Liver (tissue), 9 donors: Measurements from ENCODE around the gene ZNF584. TPM values are rescaled to one million over a fixed set of nuclear protein-coding genes. Genes with fewer than 3 reads are reported as not detected.
A peak's percentile ranks its signal among the peaks of the same experiment; 100 is the strongest.

Source experiments
- DNase-seq: peaks from one replicate; pipeline ENCODE4 v3.0.0-alpha.2; 2017; ENCODE audit warnings: low spot score
- H3K27ac ChIP-seq, 2 donors: one replicate each; pipeline ENCODE4 v1.7.0; 2013; ENCODE audit warnings: inconsistent platforms in 2 of 2, low read length in 2 of 2, control low read depth in 1 of 2, low read depth in 1 of 2, mild to moderate bottlenecking in 1 of 2
- H3K27me3 ChIP-seq, 4 donors: one replicate each; pipeline versions ENCODE4 v1.6.1 to v1.7.0; 2013; ENCODE audit warnings: low read length in 3 of 4, inconsistent platforms in 1 of 4, mild to moderate bottlenecking in 1 of 4, moderate library complexity in 1 of 4; ENCODE audit not compliant: control insufficient read depth in 4 of 4, insufficient read depth in 4 of 4
- H3K36me3 ChIP-seq, 4 donors: one replicate each; pipeline versions ENCODE4 v1.6.1 to v1.7.0; 2013; ENCODE audit warnings: low read length in 3 of 4, mild to moderate bottlenecking in 3 of 4, low read depth in 1 of 4, moderate library complexity in 1 of 4; ENCODE audit not compliant: control insufficient read depth in 4 of 4, insufficient read depth in 3 of 4
- H3K4me1 ChIP-seq, 4 donors: one replicate each; pipeline versions ENCODE4 v1.6.1 to v1.7.0; 2013; ENCODE audit warnings: low read length in 3 of 4, mild to moderate bottlenecking in 3 of 4, moderate library complexity in 1 of 4; ENCODE audit not compliant: control insufficient read depth in 4 of 4, insufficient read depth in 4 of 4
- H3K4me3 ChIP-seq, 3 donors: one replicate each; pipeline versions ENCODE4 v1.6.1 to v1.7.0; 2013; ENCODE audit warnings: low read length in 3 of 3, control low read depth in 1 of 3, low read depth in 1 of 3, mild to moderate bottlenecking in 1 of 3
- H3K9ac ChIP-seq, 2 donors: one replicate each; pipeline ENCODE4 v1.7.0; 2013; ENCODE audit warnings: low read length in 2 of 2, mild to moderate bottlenecking in 2 of 2, moderate library complexity in 2 of 2, control low read depth in 1 of 2, low read depth in 1 of 2
- H3K9me3 ChIP-seq, 4 donors: one replicate each; pipeline versions ENCODE4 v1.6.1 to v1.7.0; 2013; ENCODE audit warnings: low read length in 3 of 4; ENCODE audit not compliant: control insufficient read depth in 4 of 4
- CTCF ChIP-seq: fragments of 150-350 bp; IDR thresholded peaks from 2 replicates; pipeline ENCODE4 v1.5.1; 2017; ENCODE audit warnings: improper control_type of control experiment, low read depth, low read length; ENCODE audit not compliant: missing input control
- EGR1 ChIP-seq, 2 donors: IDR thresholded peaks; 2 replicates each; pipeline ENCODE4 v1.6.1; 2016 to 2018; ENCODE audit warnings: antibody characterized with exemption in 2 of 2, low read depth in 2 of 2
- FOXA1 ChIP-seq: IDR thresholded peaks from 2 replicates; pipeline ENCODE4 v1.6.1; 2016; ENCODE audit warnings: antibody characterized with exemption
- FOXA2 ChIP-seq: IDR thresholded peaks from 2 replicates; pipeline ENCODE4 v1.6.1; 2016; ENCODE audit warnings: antibody characterized with exemption
- GABPA ChIP-seq, 2 donors: IDR thresholded peaks in 1 of 2; conservative IDR thresholded peaks in 1 of 2; 2 replicates each; pipeline ENCODE4 v1.6.1; 2016; ENCODE audit warnings: antibody characterized with exemption in 2 of 2, mild to moderate bottlenecking in 1 of 2, moderate library complexity in 1 of 2
- HNF4A ChIP-seq, 2 donors: conservative IDR thresholded peaks; 2 replicates each; pipeline ENCODE4 v1.6.1; 2016; ENCODE audit warnings: antibody characterized with exemption in 2 of 2, mild to moderate bottlenecking in 2 of 2
- HNF4G ChIP-seq: IDR thresholded peaks from 2 replicates; pipeline ENCODE4 v1.6.1; 2016; ENCODE audit warnings: antibody characterized with exemption
- JUND ChIP-seq, 2 donors: IDR thresholded peaks; 2 replicates each; pipeline ENCODE4 v1.6.1; 2016; ENCODE audit warnings: antibody characterized with exemption in 2 of 2
- MAX ChIP-seq: IDR thresholded peaks from 2 replicates; pipeline ENCODE4 v1.6.1; 2016; ENCODE audit warnings: antibody characterized with exemption
- NR2F2 ChIP-seq: IDR thresholded peaks from 2 replicates; pipeline ENCODE4 v1.6.1; 2016; ENCODE audit warnings: antibody characterized with exemption
- RAD21 ChIP-seq, 2 donors: IDR thresholded peaks; 2 replicates each; pipeline ENCODE4 v1.6.1; 2016; ENCODE audit warnings: antibody characterized with exemption in 2 of 2, mild to moderate bottlenecking in 2 of 2
- RXRA ChIP-seq, 2 donors: IDR thresholded peaks; 2 replicates each; pipeline ENCODE4 v1.6.1; 2017 to 2018; ENCODE audit warnings: antibody characterized with exemption in 2 of 2, mild to moderate bottlenecking in 1 of 2
- SP1 ChIP-seq: IDR thresholded peaks from 2 replicates; pipeline ENCODE4 v1.6.1; 2018; ENCODE audit warnings: antibody characterized with exemption, mild to moderate bottlenecking
- TAF1 ChIP-seq: conservative IDR thresholded peaks from 2 replicates; pipeline ENCODE4 v1.6.1; 2016; ENCODE audit warnings: antibody characterized with exemption, mild to moderate bottlenecking
- YY1 ChIP-seq: IDR thresholded peaks from 2 replicates; pipeline ENCODE4 v1.6.1; 2016; ENCODE audit warnings: antibody characterized with exemption, mild to moderate bottlenecking
- ZBTB33 ChIP-seq: IDR thresholded peaks from 2 replicates; pipeline ENCODE4 v1.6.1; 2016; ENCODE audit warnings: antibody characterized with exemption
- WGBS: extraction: QIAGEN DNeasy Blood & Tissue Kit; methylation state at CpG from one replicate; pipeline ENCODE4 v1.1.7; 2013; 5-methylcytosine and 5-hydroxymethylcytosine counted together
- polyA plus RNA-seq, 2 donors: library from polyadenylated mRNA; stranded (reverse) in 1 of 2; unstranded in 1 of 2; fragments of 200-250 nt in 1 of 2; fragments of >200 nt in 1 of 2; fragmentation: Nextera tagmentation in 1 of 2; extraction: Ambion mirVana in 1 of 2; gene quantifications; one replicate each; pipeline versions ENCODE4 v1.2.1 to v1.2.3, GENCODE V29; 2013 to 2015
- total RNA-seq, 2 donors: library from RNA; depleted of rRNA; stranded (reverse); fragments of >200 nt; gene quantifications; one replicate each; pipeline ENCODE4 v1.2.3, GENCODE V29; 2014
- TF ChIP-seq, protein P1 (sequence below): IDR thresholded peaks from 2 replicates; pipeline ENCODE4 v1.6.1; 2016; ENCODE audit warnings: antibody characterized with exemption
- TF ChIP-seq, protein P2 (sequence below): IDR thresholded peaks from 2 replicates; pipeline ENCODE4 v1.6.1; 2016; ENCODE audit warnings: antibody characterized with exemption, mild to moderate bottlenecking
- donor health status: healthy.
- donor health status: healthy.
- donor health status: healthy.
- donor health status: healthy.
- donor health status: healthy.

The ZNF584 gene
- total and polyA plus RNA-seq, 4 donors = 3.6 to 12.6 (median 10.0) TPM

GRCh38 chr19:58385313-58385890 lies 23.0 kb upstream of the ZNF584 start:
- no peaks in the 10 kb centered on the region for H3K27me3 ChIP-seq
- peaks cover 14 to 34% (median 25%) of the 10 kb centered on the region in 4 donors for H3K4me1 ChIP-seq
- no peaks in the 10 kb centered on the region for H3K9me3 ChIP-seq
- no peak for TF ChIP-seq TAF1
- no peak for TF ChIP-seq HNF4A (conservative IDR thresholded peaks at IDR 0.05)
- no peak for TF ChIP-seq HNF4G
- no peak for TF ChIP-seq MAX
- TF ChIP-seq YY1 = no peak
- no peak for TF ChIP-seq NR2F2
- TF ChIP-seq FOXA1 = no peak
- no peak for TF ChIP-seq EGR1 (IDR thresholded peaks at IDR 0.05; ENCODE audit: low read depth in 2 of 2)
- no peak for TF ChIP-seq RAD21 (IDR thresholded peaks at IDR 0.05)
- TF ChIP-seq GABPA (IDR thresholded peaks at IDR 0.05 in 1 of 2, conservative IDR thresholded peaks at IDR 0.05 in 1 of 2) = no peak
- no peak for TF ChIP-seq ZBTB33
- TF ChIP-seq JUND (IDR thresholded peaks at IDR 0.05) = no peak
- TF ChIP-seq FOXA2 = no peak
- TF ChIP-seq RXRA (IDR thresholded peaks at IDR 0.05) = no peak
- TF ChIP-seq, protein P1, sequence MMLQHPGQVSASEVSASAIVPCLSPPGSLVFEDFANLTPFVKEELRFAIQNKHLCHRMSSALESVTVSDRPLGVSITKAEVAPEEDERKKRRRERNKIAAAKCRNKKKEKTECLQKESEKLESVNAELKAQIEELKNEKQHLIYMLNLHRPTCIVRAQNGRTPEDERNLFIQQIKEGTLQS = no peak
- TF ChIP-seq, protein P2, sequence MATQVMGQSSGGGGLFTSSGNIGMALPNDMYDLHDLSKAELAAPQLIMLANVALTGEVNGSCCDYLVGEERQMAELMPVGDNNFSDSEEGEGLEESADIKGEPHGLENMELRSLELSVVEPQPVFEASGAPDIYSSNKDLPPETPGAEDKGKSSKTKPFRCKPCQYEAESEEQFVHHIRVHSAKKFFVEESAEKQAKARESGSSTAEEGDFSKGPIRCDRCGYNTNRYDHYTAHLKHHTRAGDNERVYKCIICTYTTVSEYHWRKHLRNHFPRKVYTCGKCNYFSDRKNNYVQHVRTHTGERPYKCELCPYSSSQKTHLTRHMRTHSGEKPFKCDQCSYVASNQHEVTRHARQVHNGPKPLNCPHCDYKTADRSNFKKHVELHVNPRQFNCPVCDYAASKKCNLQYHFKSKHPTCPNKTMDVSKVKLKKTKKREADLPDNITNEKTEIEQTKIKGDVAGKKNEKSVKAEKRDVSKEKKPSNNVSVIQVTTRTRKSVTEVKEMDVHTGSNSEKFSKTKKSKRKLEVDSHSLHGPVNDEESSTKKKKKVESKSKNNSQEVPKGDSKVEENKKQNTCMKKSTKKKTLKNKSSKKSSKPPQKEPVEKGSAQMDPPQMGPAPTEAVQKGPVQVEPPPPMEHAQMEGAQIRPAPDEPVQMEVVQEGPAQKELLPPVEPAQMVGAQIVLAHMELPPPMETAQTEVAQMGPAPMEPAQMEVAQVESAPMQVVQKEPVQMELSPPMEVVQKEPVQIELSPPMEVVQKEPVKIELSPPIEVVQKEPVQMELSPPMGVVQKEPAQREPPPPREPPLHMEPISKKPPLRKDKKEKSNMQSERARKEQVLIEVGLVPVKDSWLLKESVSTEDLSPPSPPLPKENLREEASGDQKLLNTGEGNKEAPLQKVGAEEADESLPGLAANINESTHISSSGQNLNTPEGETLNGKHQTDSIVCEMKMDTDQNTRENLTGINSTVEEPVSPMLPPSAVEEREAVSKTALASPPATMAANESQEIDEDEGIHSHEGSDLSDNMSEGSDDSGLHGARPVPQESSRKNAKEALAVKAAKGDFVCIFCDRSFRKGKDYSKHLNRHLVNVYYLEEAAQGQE = no peak
- TF ChIP-seq CTCF = no peak
- no peak for TF ChIP-seq SP1
- DNase-seq = no peak
- peak overlapping the region in 1 of 3 donors; percentile 72 for H3K4me3 ChIP-seq
- H3K27ac ChIP-seq = peak overlapping the region; percentile 99
- H3K36me3 ChIP-seq = peaks cover 0 to 11% (median 6%) of the 10 kb centered on the region in 4 donors
- WGBS = 86% methylated on average over 9 of the region's 9 CpGs
- H3K9ac ChIP-seq = no peak overlapping the region
